ENCODE data around the gene HS3ST4. TPM values are rescaled to one million over a fixed set of nuclear protein-coding genes. Genes with fewer than 3 reads are reported as not detected.
A peak's percentile ranks its signal among the peaks of the same experiment; 100 is the strongest.

Gene HS3ST4
- total and polyA plus RNA-seq, 9 donors: 0.04 to 0.81 (median 0.15) TPM; not detected in 3

GRCh38 chr16:26155221-26155620, 463.5 kb downstream of the HS3ST4 start:
- H3K27ac ChIP-seq (ENCODE audit: low read length): no peak overlapping the region
- H3K36me3 ChIP-seq (ENCODE audit: control insufficient read depth, insufficient read depth, low read length): no peaks in the 10 kb centered on the region
- WGBS (ENCODE audit: insufficient coverage): no CpG with 5 or more reads among the region's 1 CpG
- no peaks in the 10 kb centered on the region for H3K4me1 ChIP-seq (ENCODE audit: control insufficient read depth, insufficient read depth, low read length)
- H3K9me3 ChIP-seq (replicated peaks; ENCODE audit: control insufficient read depth, low read depth, low read length): no peaks in the 10 kb centered on the region
- peak; percentile 80 for DNase-seq
- H3K27me3 ChIP-seq (ENCODE audit: control insufficient read depth, insufficient read depth, low read length): no peaks in the 10 kb centered on the region
- H3K4me3 ChIP-seq (ENCODE audit: low read length): no peak overlapping the region

GRCh38 chr16:26157319-26157718, 465.6 kb downstream of the HS3ST4 start:
- H3K36me3 ChIP-seq (ENCODE audit: control insufficient read depth, insufficient read depth, low read length): no peaks in the 10 kb centered on the region
- no CpG with 5 or more reads among the region's 3 CpGs for WGBS (ENCODE audit: insufficient coverage)
- H3K9me3 ChIP-seq (replicated peaks; ENCODE audit: control insufficient read depth, low read depth, low read length): no peaks in the 10 kb centered on the region
- no peak overlapping the region for H3K4me3 ChIP-seq (ENCODE audit: low read length)
- no peak overlapping the region for H3K27ac ChIP-seq (ENCODE audit: low read length)
- no peaks in the 10 kb centered on the region for H3K27me3 ChIP-seq (ENCODE audit: control insufficient read depth, insufficient read depth, low read length)
- DNase-seq: peak; percentile 42
- no peaks in the 10 kb centered on the region for H3K4me1 ChIP-seq (ENCODE audit: control insufficient read depth, insufficient read depth, low read length)

- Histone ChIP-seq H3K4me3 (ENCODE audit: low read length) (no peak overlapping the region), H3K27me3 (ENCODE audit: control insufficient read depth, insufficient read depth, low read length) (no peaks in the 10 kb centered on the region), H3K9me3 (replicated peaks; ENCODE audit: control insufficient read depth, low read depth, low read length) (no peaks in the 10 kb centered on the region), H3K27ac (ENCODE audit: low read length) (no peak overlapping the region), H3K36me3 (ENCODE audit: control insufficient read depth, insufficient read depth, low read length) (no peaks in the 10 kb centered on the region), H3K4me1 (ENCODE audit: control insufficient read depth, insufficient read depth, low read length) (no peaks in the 10 kb centered on the region)
- WGBS (ENCODE audit: insufficient coverage): 80% methylated on average over 2 of the region's 5 CpGs
- no peak for DNase-seq
These were observed 466.5 kb downstream of the HS3ST4 start for GRCh38 chr16:26158142-26158759.

DNA sequence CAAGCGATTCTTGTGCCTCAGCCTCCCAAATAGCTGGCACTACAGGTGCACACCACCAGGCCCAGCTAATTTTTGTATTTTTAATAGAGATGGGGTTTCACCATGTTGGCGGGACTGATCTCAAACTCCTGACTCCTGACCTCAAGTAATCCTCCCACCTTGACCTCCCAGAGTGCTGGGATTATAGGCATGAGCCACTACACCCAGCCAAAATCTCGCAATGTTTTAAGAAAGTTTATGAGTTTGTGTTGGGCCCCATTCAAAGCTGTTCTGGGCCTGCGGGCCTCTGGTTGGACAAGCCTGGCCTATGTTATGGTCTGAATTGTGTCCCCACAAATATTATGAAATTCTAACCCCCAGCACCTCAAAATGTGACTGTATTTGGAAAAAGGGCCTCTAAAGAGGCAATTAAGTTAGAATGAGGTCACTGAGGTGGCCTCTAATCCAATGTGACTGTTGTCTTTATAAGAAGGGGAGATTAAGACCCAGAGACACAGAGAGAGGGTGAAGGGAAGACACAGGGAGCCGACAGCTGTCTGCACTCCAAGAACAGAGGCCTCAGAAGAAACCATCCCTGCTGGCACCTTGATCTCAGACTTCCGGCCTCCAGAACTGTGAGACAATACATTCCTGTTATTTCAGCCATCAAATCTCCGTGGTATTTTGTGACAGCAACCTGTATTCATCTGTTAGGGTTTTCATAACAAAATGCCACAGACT, 469.9 kb downstream of the HS3ST4 start:
- Histone ChIP-seq H3K27ac (ENCODE audit: low read length) (no peak overlapping the region), H3K4me3 (ENCODE audit: low read length) (no peak overlapping the region), H3K9me3 (replicated peaks; ENCODE audit: control insufficient read depth, low read depth, low read length) (no peaks in the 10 kb centered on the region), H3K4me1 (ENCODE audit: control insufficient read depth, insufficient read depth, low read length) (no peaks in the 10 kb centered on the region), H3K27me3 (ENCODE audit: control insufficient read depth, insufficient read depth, low read length) (no peaks in the 10 kb centered on the region), H3K36me3 (ENCODE audit: control insufficient read depth, insufficient read depth, low read length) (no peaks in the 10 kb centered on the region)
- no peak for DNase-seq
- 84% methylated on average over 3 of the region's 7 CpGs for WGBS (ENCODE audit: insufficient coverage)

GRCh38 chr16:26169473-26169872, 477.7 kb downstream of the HS3ST4 start:
- DNase-seq: peak; percentile 92
- Histone ChIP-seq H3K36me3 (ENCODE audit: control insufficient read depth, insufficient read depth, low read length) (no peaks in the 10 kb centered on the region), H3K4me3 (ENCODE audit: low read length) (no peak overlapping the region), H3K4me1 (ENCODE audit: control insufficient read depth, insufficient read depth, low read length) (peaks cover 6% of the 10 kb centered on the region), H3K27ac (ENCODE audit: low read length) (peak overlapping the region; percentile 3), H3K27me3 (ENCODE audit: control insufficient read depth, insufficient read depth, low read length) (no peaks in the 10 kb centered on the region), H3K9me3 (replicated peaks; ENCODE audit: control insufficient read depth, low read depth, low read length) (no peaks in the 10 kb centered on the region)
- WGBS (ENCODE audit: insufficient coverage): no CpG with 5 or more reads among the region's 3 CpGs

- H3K27ac ChIP-seq (ENCODE audit: low read length): no peak overlapping the region
- no peaks in the 10 kb centered on the region for H3K27me3 ChIP-seq (ENCODE audit: control insufficient read depth, insufficient read depth, low read length)
- no peaks in the 10 kb centered on the region for H3K36me3 ChIP-seq (ENCODE audit: control insufficient read depth, insufficient read depth, low read length)
- no peaks in the 10 kb centered on the region for H3K4me1 ChIP-seq (ENCODE audit: control insufficient read depth, insufficient read depth, low read length)
- DNase-seq: no peak
- H3K4me3 ChIP-seq (ENCODE audit: low read length): no peak overlapping the region
- WGBS (ENCODE audit: insufficient coverage): 33% methylated on average over 1 of the region's 4 CpGs
- H3K9me3 ChIP-seq (replicated peaks; ENCODE audit: control insufficient read depth, low read depth, low read length): no peaks in the 10 kb centered on the region
These were observed 484.2 kb downstream of the HS3ST4 start for GRCh38 chr16:26175944-26176343.

DNA sequence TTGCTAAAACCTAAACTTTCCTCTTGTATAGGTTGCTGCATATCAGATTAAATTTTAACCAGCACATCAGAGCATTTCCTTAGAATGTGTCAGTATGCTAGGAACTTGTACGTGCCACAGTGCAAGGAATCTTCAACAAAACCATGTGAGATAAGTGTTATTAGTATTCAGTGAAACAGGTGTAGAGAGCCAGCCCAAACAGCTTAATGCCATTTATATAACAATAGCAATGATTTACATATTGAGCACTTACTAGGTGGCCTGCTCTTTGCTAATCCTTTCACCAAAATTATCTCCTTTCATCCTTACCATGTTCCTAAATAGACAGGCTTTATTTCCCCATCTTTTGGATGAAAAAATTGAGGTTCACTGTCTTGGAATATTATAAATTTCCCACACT, 485.7 kb downstream of the HS3ST4 start:
- no peaks in the 10 kb centered on the region for H3K4me1 ChIP-seq (ENCODE audit: control insufficient read depth, insufficient read depth, low read length)
- WGBS (ENCODE audit: insufficient coverage): no CpG with 5 or more reads among the region's 1 CpG
- H3K9me3 ChIP-seq (replicated peaks; ENCODE audit: control insufficient read depth, low read depth, low read length): no peaks in the 10 kb centered on the region
- H3K27ac ChIP-seq (ENCODE audit: low read length): no peak overlapping the region
- DNase-seq: no peak
- no peak overlapping the region for H3K4me3 ChIP-seq (ENCODE audit: low read length)
- no peaks in the 10 kb centered on the region for H3K27me3 ChIP-seq (ENCODE audit: control insufficient read depth, insufficient read depth, low read length)
- H3K36me3 ChIP-seq (ENCODE audit: control insufficient read depth, insufficient read depth, low read length): no peaks in the 10 kb centered on the region

DNA sequence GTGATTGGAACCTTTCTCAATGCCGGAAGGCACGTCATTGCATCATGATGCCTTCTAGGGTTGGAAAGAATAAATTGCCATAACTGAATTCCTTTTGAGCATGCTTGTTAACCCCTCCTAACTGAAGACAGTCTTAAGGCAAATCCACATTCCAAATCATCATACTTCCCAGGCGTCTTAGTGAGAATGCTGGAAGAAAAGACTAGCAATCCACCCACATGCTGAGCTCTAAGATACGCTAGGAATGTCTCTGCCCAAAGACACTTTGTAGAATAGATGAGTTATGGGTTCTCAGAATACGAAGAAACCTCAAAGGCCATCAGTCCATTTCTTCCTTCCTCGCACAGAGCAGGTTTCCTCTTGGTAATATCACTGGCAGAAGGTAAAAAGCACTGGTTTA, 486.5 kb downstream of the HS3ST4 start:
- no CpG with 5 or more reads among the region's 6 CpGs for WGBS (ENCODE audit: insufficient coverage)
- H3K36me3 ChIP-seq (ENCODE audit: control insufficient read depth, insufficient read depth, low read length): no peaks in the 10 kb centered on the region

GRCh38 chr16:26186091-26186615, 494.4 kb downstream of the HS3ST4 start:
- DNase-seq: peak; percentile 59
- Histone ChIP-seq H3K36me3 (ENCODE audit: control insufficient read depth, insufficient read depth, low read length) (no peaks in the 10 kb centered on the region), H3K27ac (ENCODE audit: low read length) (no peak overlapping the region), H3K9me3 (replicated peaks; ENCODE audit: control insufficient read depth, low read depth, low read length) (no peaks in the 10 kb centered on the region), H3K27me3 (ENCODE audit: control insufficient read depth, insufficient read depth, low read length) (no peaks in the 10 kb centered on the region), H3K4me1 (ENCODE audit: control insufficient read depth, insufficient read depth, low read length) (no peaks in the 10 kb centered on the region), H3K4me3 (ENCODE audit: low read length) (no peak overlapping the region)
- 11% methylated on average over 1 of the region's 1 CpG for WGBS (ENCODE audit: insufficient coverage)

More for the DNA sequence above, 486.5 kb downstream of the HS3ST4 start:
- H3K4me1 ChIP-seq (ENCODE audit: control insufficient read depth, insufficient read depth, low read length): no peaks in the 10 kb centered on the region
- H3K27me3 ChIP-seq (ENCODE audit: control insufficient read depth, insufficient read depth, low read length): no peaks in the 10 kb centered on the region
- H3K27ac ChIP-seq (ENCODE audit: low read length): no peak overlapping the region
- DNase-seq: no peak
- no peaks in the 10 kb centered on the region for H3K9me3 ChIP-seq (replicated peaks; ENCODE audit: control insufficient read depth, low read depth, low read length)
- H3K4me3 ChIP-seq (ENCODE audit: low read length): no peak overlapping the region

Measured in muscle of leg (tissue), 11 donors.